Measurements from ENCODE around the gene ZNF354C.
"Not testable (repeated sequence)": the region's sequence is repeated elsewhere in the genome, so short reads cannot be mapped to it uniquely, and the experiment has no call there.

The ZNF354C gene

GRCh38 chr5:179060116-179061008 is at the start of gene ZNF354C:
ZNF354C (plus strand) TSS chr5:179060373; CDS start chr5:179062069, 1,696 bp downstream.
- peak; percentile 57 to 72 (median 72) for DNase-seq (ENCODE audit: low read depth in 3 of 3, low spot score in 1 of 3)

GRCh38 chr5:179023528-179024189 is 36.5 kb upstream of the ZNF354C start, which contains the start of gene ZNF879:
ZNF879 (plus strand) TSS chr5:179023804; CDS start chr5:179025005, 1,201 bp downstream.
- peak; percentile 85 to 89 (median 86) for DNase-seq (ENCODE audit: low read depth in 3 of 3, low spot score in 1 of 3)

DNA sequence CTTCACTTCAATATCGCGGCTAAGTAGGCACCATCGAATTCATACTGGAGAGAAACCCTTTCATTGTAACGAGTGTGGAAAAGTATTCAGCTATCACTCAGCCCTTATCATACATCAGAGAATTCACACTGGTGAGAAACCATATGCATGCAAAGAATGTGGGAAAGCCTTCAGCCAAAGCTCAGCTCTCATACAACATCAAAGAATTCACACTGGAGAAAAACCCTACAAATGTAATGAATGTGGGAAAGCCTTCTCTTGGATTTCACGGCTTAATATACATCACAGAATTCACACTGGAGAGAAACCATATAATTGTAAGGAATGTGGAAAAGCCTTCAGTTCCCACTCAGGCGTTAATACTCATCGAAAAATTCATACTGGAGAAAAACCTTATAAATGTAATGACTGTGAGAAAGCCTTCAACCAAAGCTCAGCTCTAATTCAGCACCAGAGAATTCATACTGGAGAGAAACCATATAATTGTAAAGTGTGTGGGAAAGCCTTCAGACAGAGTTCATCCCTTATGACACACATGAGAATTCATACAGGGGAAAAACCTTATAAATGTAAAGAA is 27.1 kb upstream of the ZNF354C start:
- DNase-seq (ENCODE audit: low read depth in 3 of 3, low spot score in 1 of 3) = no peak

- no peak for DNase-seq (ENCODE audit: low read depth in 3 of 3, low spot score in 1 of 3)
Measured at GRCh38 chr5:179044765-179045164, 15.4 kb upstream of the ZNF354C start.

DNA sequence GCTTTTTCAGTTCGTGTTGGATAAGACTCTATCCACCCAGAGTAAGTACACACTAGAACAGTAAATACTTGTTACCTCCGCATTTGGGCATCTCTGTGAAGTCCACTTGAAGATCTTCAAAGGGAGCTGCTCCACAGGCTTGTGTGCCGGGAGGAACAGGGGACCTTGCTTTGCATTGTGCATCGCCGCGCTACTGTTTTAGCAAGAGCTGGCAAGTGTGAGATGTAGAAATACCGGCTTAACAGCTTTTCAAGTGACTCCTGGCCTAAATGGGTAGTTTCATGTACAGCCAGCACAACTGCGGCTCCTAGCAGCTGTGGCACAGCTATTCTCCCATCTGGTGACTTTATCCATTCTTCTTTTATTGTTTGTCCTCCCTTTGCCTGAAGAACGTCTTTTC is 8.4 kb upstream of the ZNF354C start:
- no peak for DNase-seq (ENCODE audit: low read depth in 3 of 3, low spot score in 1 of 3)

GRCh38 chr5:179054036-179054785 is 6.0 kb upstream of the ZNF354C start:
- no peak for DNase-seq (ENCODE audit: low read depth in 3 of 3, low spot score in 1 of 3)

- DNase-seq (ENCODE audit: low read depth in 3 of 3, low spot score in 1 of 3) = no peak
Measured at GRCh38 chr5:179054876-179055275, 5.3 kb upstream of the ZNF354C start.

GRCh38 chr5:179055436-179055835 is 4.7 kb upstream of the ZNF354C start:
- DNase-seq (ENCODE audit: low read depth in 3 of 3, low spot score in 1 of 3) = no peak

DNA sequence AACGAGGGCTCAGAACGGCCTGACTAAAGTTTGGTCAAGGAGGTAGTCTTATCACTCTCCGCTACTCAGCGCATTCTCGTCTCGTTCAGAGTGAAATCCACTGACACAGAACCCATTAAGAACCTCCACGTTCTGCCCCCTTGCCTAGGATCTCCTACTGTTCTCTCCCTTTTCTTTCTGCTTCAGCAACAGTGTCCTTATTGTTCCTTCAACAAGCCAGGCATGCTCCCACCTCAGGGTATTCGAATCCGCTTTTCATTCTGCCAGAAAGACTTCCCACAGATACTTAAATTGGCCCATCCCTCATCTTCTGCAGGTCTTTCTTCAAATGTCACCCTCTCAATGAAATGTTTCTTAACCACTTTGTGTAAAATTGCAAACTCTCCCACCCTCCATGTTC is 4.3 kb upstream of the ZNF354C start:
- no peak for DNase-seq (ENCODE audit: low read depth in 3 of 3, low spot score in 1 of 3)

DNA sequence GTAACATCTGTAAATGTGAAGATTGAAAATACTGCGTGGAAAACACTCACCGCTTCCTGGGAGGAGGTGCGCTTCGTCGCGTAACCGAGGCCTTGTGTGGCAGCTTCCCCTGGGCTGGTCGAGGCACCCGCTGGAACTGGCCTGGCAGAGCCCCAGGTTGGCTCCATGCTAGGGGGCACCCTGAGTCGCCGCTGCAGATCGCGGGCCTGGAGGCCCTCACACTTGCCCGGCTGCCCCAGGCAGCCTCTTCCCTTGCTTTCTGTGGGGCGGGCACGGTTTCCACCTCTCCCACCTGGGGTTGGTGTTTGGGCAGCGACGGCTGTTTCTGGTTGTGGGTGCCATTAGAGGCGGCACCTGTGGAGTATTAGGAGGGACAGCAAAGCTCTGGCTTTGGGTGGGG is 852 bp downstream of the ZNF354C start:
- DNase-seq (ENCODE audit: low read depth in 3 of 3, low spot score in 1 of 3) = no peak

DNA sequence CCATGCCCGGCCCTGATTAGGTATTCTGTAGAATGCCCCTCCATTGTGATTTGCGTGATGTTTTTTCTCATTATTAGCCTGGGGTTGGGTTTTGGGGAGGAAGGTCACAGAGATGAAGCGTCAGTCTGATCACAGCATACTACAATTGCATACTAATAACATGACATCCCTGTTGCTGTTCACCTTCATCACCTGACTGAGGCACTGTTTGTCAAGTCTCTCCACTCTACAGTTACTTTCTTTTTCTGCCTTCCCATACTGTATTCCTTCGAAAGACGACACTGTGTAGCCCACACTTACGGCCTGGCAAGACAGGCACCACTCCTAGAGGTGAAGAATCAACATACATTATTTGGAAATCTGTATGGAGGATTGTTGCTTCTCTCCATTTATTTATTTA is 5.5 kb downstream of the ZNF354C start:
- no peak for DNase-seq (ENCODE audit: low read depth in 3 of 3, low spot score in 1 of 3)

GRCh38 chr5:179079165-179079987 is 19.2 kb downstream of the ZNF354C start:
- no peak for DNase-seq (ENCODE audit: low read depth in 3 of 3, low spot score in 1 of 3)

DNA sequence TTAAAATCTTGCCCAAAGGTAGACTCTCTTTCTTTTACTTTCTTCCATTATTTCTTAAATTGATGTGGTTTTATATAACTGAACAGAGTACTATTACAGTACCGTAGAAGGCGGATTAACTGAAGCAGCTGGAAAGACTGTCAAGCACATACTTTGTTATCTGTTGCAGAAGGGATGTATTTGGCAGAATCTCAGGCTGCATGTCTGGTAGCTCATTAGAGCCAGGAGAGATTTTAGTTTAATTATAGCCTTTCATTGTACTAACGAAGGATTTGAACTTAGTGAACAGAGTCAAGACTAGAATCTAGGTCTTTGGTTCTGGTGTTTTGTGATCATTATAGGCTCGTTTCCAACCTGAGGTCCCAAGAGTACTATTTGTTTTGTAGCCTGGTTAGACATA is 20.6 kb downstream of the ZNF354C start:
- DNase-seq (ENCODE audit: low read depth in 3 of 3, low spot score in 1 of 3) = no peak

- no peak for DNase-seq (ENCODE audit: low read depth in 3 of 3, low spot score in 1 of 3)
Measured at GRCh38 chr5:179089502-179089901, 29.3 kb downstream of the ZNF354C start.

- not testable (repeated sequence) for DNase-seq (ENCODE audit: low read depth in 3 of 3, low spot score in 1 of 3)
Measured at GRCh38 chr5:179101282-179101681, 41.1 kb downstream of the ZNF354C start.

- DNase-seq (ENCODE audit: low read depth in 3 of 3, low spot score in 1 of 3) = no peak
Measured at GRCh38 chr5:179110528-179110927, 50.4 kb downstream of the ZNF354C start.

DNA sequence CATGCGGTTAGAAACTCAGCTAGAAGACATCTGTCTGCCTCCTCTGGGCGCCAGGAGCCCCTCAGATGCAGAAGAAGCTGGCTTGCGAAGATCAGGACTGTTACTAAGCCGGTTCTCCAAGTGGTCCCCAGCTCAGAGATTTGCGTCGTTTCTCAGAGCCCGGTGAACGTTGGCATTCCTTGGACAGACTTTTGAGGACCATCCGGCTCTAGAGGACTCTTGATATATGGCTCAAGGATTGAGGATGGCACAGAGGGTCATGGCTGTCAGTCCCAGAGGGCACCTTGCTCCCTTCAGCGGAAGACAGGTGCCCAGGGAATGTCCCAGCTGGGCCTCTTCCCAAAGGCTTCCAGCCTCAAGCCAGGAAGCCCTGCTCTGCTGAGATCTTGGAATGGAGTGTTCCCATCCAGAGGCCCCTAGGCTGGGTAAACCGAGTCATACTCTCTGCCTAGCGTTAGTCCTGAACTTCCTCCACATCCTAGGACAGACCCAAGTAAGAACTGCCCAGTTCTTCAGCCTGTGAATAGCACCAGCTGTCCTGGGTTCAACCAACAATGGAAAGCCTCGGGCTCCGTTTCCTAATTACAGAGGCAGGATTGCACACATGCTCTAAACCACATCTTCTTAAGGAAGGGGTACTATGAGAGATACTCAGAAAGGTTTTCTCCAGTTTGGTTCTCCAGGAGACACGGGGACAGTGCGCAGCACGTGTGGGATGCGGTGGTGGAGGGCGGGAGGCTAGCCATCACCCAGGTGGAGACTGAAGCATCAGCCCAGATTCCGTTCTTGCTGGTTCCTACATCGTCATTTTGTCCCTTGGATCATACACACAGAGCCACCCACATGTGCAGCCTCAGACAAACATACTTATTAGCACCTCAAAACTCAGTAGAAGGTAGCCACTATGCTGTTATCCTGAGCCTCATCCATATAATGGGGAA is 51.4 kb downstream of the ZNF354C start:
- DNase-seq (ENCODE audit: low read depth in 3 of 3, low spot score in 1 of 3) = no peak

DNA sequence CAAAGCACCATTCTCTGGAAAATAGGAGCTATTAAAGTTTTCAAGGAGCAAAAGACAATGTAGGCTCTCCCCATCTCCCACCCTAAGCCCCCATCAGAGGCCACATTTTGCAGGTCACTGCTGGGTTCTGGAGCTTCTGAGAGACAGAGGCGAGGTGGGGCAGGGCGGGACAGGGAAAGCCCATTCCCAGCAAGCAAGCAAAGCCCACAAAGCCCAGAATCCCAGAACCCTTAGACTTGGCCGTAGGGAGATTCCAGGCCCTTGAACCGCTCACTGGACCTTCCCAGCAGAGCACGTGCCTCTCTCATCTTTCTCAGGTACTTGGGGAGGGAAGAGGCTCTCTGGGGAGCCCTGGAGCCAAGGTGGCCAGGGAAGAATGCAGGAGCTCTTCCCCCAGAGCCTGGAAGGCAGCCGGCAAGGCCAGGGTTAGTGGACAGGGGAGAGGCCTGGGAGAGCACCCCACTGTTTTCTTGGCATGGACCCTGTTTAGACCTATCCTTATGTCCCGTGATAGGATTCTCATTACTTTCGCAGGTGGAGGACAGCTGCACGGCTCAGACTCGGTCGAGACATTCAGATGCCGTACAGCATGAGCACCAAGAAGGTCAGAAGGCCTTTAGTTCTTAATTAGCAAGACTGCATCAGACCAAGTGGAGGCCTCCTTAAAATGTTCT is 52.4 kb downstream of the ZNF354C start:
- DNase-seq (ENCODE audit: low read depth in 3 of 3, low spot score in 1 of 3) = no peak

- no peak for DNase-seq (ENCODE audit: low read depth in 3 of 3, low spot score in 1 of 3)
Measured at GRCh38 chr5:179113143-179113530, 53.0 kb downstream of the ZNF354C start.
